Ascending aorta (tissue), 2 donors: ENCODE measurements around the gene WWC2. TPM values are rescaled to one million over a fixed set of nuclear protein-coding genes. Genes with fewer than 3 reads are reported as not detected.

Experiments used
- DNase-seq, 2 donors: peaks; one replicate each; pipeline ENCODE4 v3.0.0-alpha.2; 2019; ENCODE audit warnings: low spot score in 2 of 2
- H3K27ac ChIP-seq, 2 donors: fragments of 200-600 bp; sonication (generic); one replicate each; pipeline ENCODE4 v1.5.1; 2016 to 2017; ENCODE audit warnings: mild to moderate bottlenecking in 1 of 2
- H3K27me3 ChIP-seq: fragments of 200-600 bp; sonication (generic); one replicate; pipeline ENCODE4 v1.5.1; 2017
- H3K36me3 ChIP-seq, 2 donors: fragments of 200-600 bp; sonication (generic); one replicate each; pipeline ENCODE4 v1.5.1; 2016
- H3K4me1 ChIP-seq, 2 donors: fragments of 200-600 bp; sonication (generic); one replicate each; pipeline ENCODE4 v1.5.1; 2016 to 2017; ENCODE audit warnings: mild to moderate bottlenecking in 1 of 2
- H3K4me3 ChIP-seq, 2 donors: fragments of 200-600 bp; sonication (generic); one replicate each; pipeline ENCODE4 v1.5.1; 2016 to 2017; ENCODE audit warnings: mild to moderate bottlenecking in 1 of 2
- H3K9me3 ChIP-seq, 2 donors: fragments of 200-600 bp; sonication (generic); one replicate each; pipeline ENCODE4 v1.5.1; 2016
- CTCF ChIP-seq, 3 experiments: fragments of 200-600 bp in 2 of 3; fragments of 450-650 bp in 1 of 3; sonication (generic) in 2 of 3; IDR thresholded peaks; one replicate each; pipeline ENCODE4 v1.5.1; 2016 to 2019; ENCODE audit warnings: antibody characterized with exemption in 3 of 3, mild to moderate bottlenecking in 1 of 3, moderate library complexity in 1 of 3
- intact Hi-C: fragments of 100-400 bp; cut with DNase I; formaldehyde crosslinking; loops from one replicate; pipeline ENCODE4 v1.15.1; 2023
- total RNA-seq: library from RNA; depleted of rRNA; stranded (reverse); fragments of >200 nt; gene quantifications from one replicate; pipeline ENCODE4 v1.1.0, GENCODE V29; 2016

Gene WWC2
- total RNA-seq, 1 donor from 2014 or later = 3.8 TPM

DNA sequence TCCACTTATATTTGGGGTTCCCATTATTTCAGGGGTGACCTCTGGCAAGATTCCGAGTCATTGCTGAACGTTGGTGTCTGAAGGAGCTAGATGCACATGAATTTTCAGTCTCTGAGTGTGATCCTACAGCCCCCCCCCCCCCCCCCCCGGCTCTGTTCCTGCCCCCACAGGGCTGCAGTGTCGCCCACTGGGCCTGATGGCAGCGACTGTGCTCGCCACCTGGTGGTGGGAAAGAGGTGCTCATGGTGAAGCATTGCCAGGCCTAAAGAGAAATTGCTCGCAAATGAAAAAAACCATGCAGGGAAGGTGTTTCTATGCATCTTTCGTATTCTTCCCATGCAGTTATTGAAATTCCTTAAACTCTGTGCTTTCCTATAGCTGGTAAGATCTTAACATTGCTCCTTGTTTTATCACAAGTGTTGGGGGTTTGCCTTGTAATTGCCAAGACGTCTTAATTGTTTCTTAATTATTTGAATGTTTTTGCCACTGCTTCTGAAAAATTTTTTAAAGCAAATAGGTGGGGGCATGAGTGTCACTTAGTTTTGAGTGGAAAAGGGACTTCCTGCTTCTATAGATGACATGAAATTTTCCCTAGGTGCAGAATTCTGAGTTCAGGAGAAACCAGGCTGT, 157.8 kb downstream of the WWC2 start:
- Histone ChIP-seq H3K27ac (no peak overlapping the region), H3K27me3 (no peaks in the 10 kb centered on the region), H3K9me3 (no peaks in the 10 kb centered on the region), H3K4me3 (no peak overlapping the region), H3K36me3 (peaks cover 17 to 28% of the 10 kb centered on the region in 2 donors), H3K4me1 (peaks cover 0 to 4% of the 10 kb centered on the region in 2 donors)
- TF ChIP-seq CTCF (IDR thresholded peaks at IDR 0.05) = peak; percentile 40 to 76 (median 72)
- no peak for DNase-seq
- intact Hi-C loops = no loop called here

DNA sequence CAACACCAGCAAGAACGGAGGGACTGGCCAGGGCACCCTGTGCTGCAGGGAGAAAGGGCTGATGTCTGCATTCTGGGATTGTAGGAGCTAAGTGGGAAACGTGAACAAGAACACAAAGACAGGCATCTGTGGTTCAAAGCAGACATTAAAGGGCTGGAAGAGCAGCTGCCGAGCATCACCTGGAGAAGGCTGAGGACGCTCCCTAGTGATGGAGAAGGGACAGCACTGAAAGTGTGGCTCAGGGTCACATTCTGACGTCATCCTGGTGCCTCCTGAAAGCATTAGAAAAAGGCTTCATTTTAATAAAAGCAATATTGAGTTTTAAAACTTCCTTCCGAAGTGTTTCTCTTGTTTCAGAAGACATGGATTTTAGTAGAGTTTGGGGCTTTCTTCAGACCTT, 158.8 kb downstream of the WWC2 start:
- Histone ChIP-seq H3K36me3 (peaks cover 17 to 19% of the 10 kb centered on the region in 2 donors), H3K9me3 (no peaks in the 10 kb centered on the region), H3K4me3 (no peak overlapping the region), H3K27ac (no peak overlapping the region), H3K27me3 (no peaks in the 10 kb centered on the region), H3K4me1 (peaks cover 0 to 7% of the 10 kb centered on the region in 2 donors)
- no peak for DNase-seq
- intact Hi-C loops = no loop called here
- TF ChIP-seq CTCF (IDR thresholded peaks at IDR 0.05) = no peak

- Histone ChIP-seq H3K4me1 (peaks cover 0 to 7% of the 10 kb centered on the region in 2 donors), H3K27me3 (no peaks in the 10 kb centered on the region), H3K9me3 (no peaks in the 10 kb centered on the region), H3K36me3 (peaks cover 13 to 19% of the 10 kb centered on the region in 2 donors), H3K4me3 (no peak overlapping the region), H3K27ac (no peak overlapping the region)
- TF ChIP-seq CTCF (IDR thresholded peaks at IDR 0.05) = no peak
- intact Hi-C loops = loop anchor here (5.0 kb wide), 1 partner anchor 343 kb away; the partner anchor contains the start of gene DCTD
- no peak for DNase-seq
These were observed 161.6 kb downstream of the WWC2 start for GRCh38 chr4:183260491-183261151.

GRCh38 chr4:183261953-183262775, 163.1 kb downstream of the WWC2 start:
- H3K36me3 ChIP-seq = peaks cover 23 to 27% of the 10 kb centered on the region in 2 donors
- peak overlapping the region; percentile 15 to 35 for H3K27ac ChIP-seq
- H3K4me1 ChIP-seq = peaks cover 0 to 4% of the 10 kb centered on the region in 2 donors
- TF ChIP-seq CTCF (IDR thresholded peaks at IDR 0.05) = peak; percentile 68 to 78 (median 71)
- no peak overlapping the region for H3K4me3 ChIP-seq
- intact Hi-C loops = loop anchor here (1.0 to 5.0 kb wide), 3 partner anchors 189 to 345 kb away; partner anchors contain the start of gene DCTD
- peak in 1 of 2 donors; percentile 87 for DNase-seq
- no peaks in the 10 kb centered on the region for H3K27me3 ChIP-seq
- no peaks in the 10 kb centered on the region for H3K9me3 ChIP-seq

GRCh38 chr4:183262776-183263100, 163.7 kb downstream of the WWC2 start:
- no peak for TF ChIP-seq CTCF (IDR thresholded peaks at IDR 0.05)
- H3K4me1 ChIP-seq = peaks cover 0 to 4% of the 10 kb centered on the region in 2 donors
- no peak overlapping the region for H3K27ac ChIP-seq
- no peak for DNase-seq
- intact Hi-C loops = loop anchor here (1.0 to 5.0 kb wide), 3 partner anchors 189 to 345 kb away; partner anchors contain the start of gene DCTD
- H3K4me3 ChIP-seq = no peak overlapping the region
- no peaks in the 10 kb centered on the region for H3K27me3 ChIP-seq
- H3K9me3 ChIP-seq = no peaks in the 10 kb centered on the region
- H3K36me3 ChIP-seq = peaks cover 27 to 29% of the 10 kb centered on the region in 2 donors
